SK-N-SH (cell line): ENCODE measurements around the gene CPLANE1. TPM values are rescaled to one million over a fixed set of nuclear protein-coding genes. Genes with fewer than 3 reads are reported as not detected.

ENCODE experiments used
- CTCF ChIA-PET: fragments of 300-600, 350-600 bp; formaldehyde crosslinking; extraction: SDS; loops from one replicate; lab custom pipeline; 2021; lab: Yijun Ruan, JAX
- POLR2A ChIA-PET: fragments of 350-600 bp; sonication (Branson Sonifier 250); formaldehyde crosslinking; extraction: SDS; loops from one replicate; lab custom pipeline; 2020; ENCODE audit warnings: antibody characterized with exemption, inconsistent platforms; lab: Yijun Ruan, JAX
- DNase-seq: peaks from one replicate; pipeline ENCODE4 v3.0.0; 2012
- H2AFZ ChIP-seq: fragments of 200-600 bp; sonication (generic); 2 replicates; pipeline ENCODE4 v1.8.1; 2016; ENCODE audit warnings: antibody characterized with exemption, mild to moderate bottlenecking, low read depth
- H3F3A ChIP-seq: fragments of 200-600 bp; sonication (generic); replicated peaks from 2 replicates; pipeline ENCODE3; 2016; ENCODE audit warnings: antibody characterized with exemption, mild to moderate bottlenecking; ENCODE audit not compliant: insufficient read depth
- H3K27ac ChIP-seq, 2 experiments: fragments of 200-500 bp in 1 of 2; fragments of 200-600 bp in 1 of 2; sonication (Bioruptor generic) in 1 of 2; sonication (generic), shearing (Covaris generic) in 1 of 2; 2 replicates each; pipeline versions ENCODE4 v1.5.1 to v1.6.1; 2014 to 2016; ENCODE audit warnings: low read depth in 2 of 2, inconsistent platforms in 1 of 2, low read length in 1 of 2, mild to moderate bottlenecking in 1 of 2, mixed read lengths in 1 of 2
- H3K27me3 ChIP-seq: fragments of 200-600 bp; sonication (generic), shearing (Covaris generic); 2 replicates; pipeline ENCODE4 v1.6.1; 2016; ENCODE audit warnings: mixed run types; ENCODE audit not compliant: insufficient read depth
- H3K36me3 ChIP-seq, 2 experiments: fragments of 200-500 bp in 1 of 2; fragments of 200-600 bp in 1 of 2; sonication (Bioruptor generic) in 1 of 2; sonication (generic) in 1 of 2; replicated peaks in 1 of 2; 2 replicates each; pipeline versions ENCODE3 to v1.5.1; 2014 to 2016; ENCODE audit warnings: low read length in 1 of 2, mild to moderate bottlenecking in 1 of 2; ENCODE audit not compliant: insufficient read depth in 2 of 2, control insufficient read depth in 1 of 2
- H3K4me1 ChIP-seq, 2 experiments: fragments of 200-500 bp in 1 of 2; fragments of 200-600 bp in 1 of 2; sonication (Bioruptor generic) in 1 of 2; sonication (generic), shearing (Covaris generic) in 1 of 2; 2 replicates each; pipeline versions ENCODE4 v1.5.1 to v1.6.1; 2014 to 2016; ENCODE audit warnings: low read depth in 1 of 2, low read length in 1 of 2, mixed run types in 1 of 2; ENCODE audit not compliant: insufficient read depth in 2 of 2, control insufficient read depth in 1 of 2
- H3K4me2 ChIP-seq: fragments of 200-600 bp; sonication (generic), shearing (Covaris generic); 2 replicates; pipeline ENCODE4 v1.6.1; 2017; ENCODE audit warnings: mixed run types
- H3K4me3 ChIP-seq, 2 experiments: fragments of 200-500 bp in 1 of 2; fragments of 200-600 bp in 1 of 2; sonication (Bioruptor generic) in 1 of 2; sonication (generic), shearing (Covaris generic) in 1 of 2; 2 replicates each; pipeline versions ENCODE4 v1.5.1 to v1.8.1; 2014 to 2016; ENCODE audit warnings: low read depth in 2 of 2, inconsistent platforms in 1 of 2, low read length in 1 of 2, mild to moderate bottlenecking in 1 of 2, mixed read lengths in 1 of 2, moderate library complexity in 1 of 2
- H3K79me2 ChIP-seq: fragments of 200-600 bp; sonication (generic); 2 replicates; pipeline ENCODE4 v1.8.1; 2017; ENCODE audit warnings: mild to moderate bottlenecking; ENCODE audit not compliant: insufficient read depth
- H3K9ac ChIP-seq: fragments of 200-600 bp; sonication (generic); 2 replicates; pipeline ENCODE4 v1.6.1; 2017; ENCODE audit warnings: mixed run types
- H3K9me2 ChIP-seq: fragments of 200-600 bp; sonication (generic); 2 replicates; pipeline ENCODE4 v1.6.1; 2017; ENCODE audit warnings: mixed run types
- H3K9me3 ChIP-seq: fragments of 200-600 bp; sonication (generic); 2 replicates; pipeline ENCODE4 v1.6.1; 2017; ENCODE audit warnings: mixed run types, mild to moderate bottlenecking, moderate library complexity
- H4K20me1 ChIP-seq: fragments of 200-600 bp; sonication (generic); 2 replicates; pipeline ENCODE4 v1.6.1; 2017; ENCODE audit warnings: mild to moderate bottlenecking, mixed run types; ENCODE audit not compliant: insufficient read depth
- CHD2 ChIP-seq: fragments of 150-350 bp; IDR thresholded peaks from 2 replicates; pipeline ENCODE4 v1.6.1; 2018; ENCODE audit warnings: low read length; ENCODE audit not compliant: partially characterized antibody
- EZH2phosphoT487 ChIP-seq: fragments of 200-600 bp; sonication (generic); IDR thresholded peaks from 2 replicates; pipeline ENCODE4 v1.6.1; 2017; ENCODE audit warnings: low read depth, mixed run types, mild to moderate bottlenecking, antibody characterized with exemption, moderate library complexity, borderline replicate concordance
- IRF3 ChIP-seq: fragments of 150-350 bp; IDR thresholded peaks from 2 replicates; pipeline ENCODE4 v1.6.1; 2016; ENCODE audit warnings: mild to moderate bottlenecking, low read depth, low read length
- MAX ChIP-seq: IDR thresholded peaks from 2 replicates; pipeline ENCODE4 v1.4.0; 2012; ENCODE audit warnings: low read depth
- MXI1 ChIP-seq: IDR thresholded peaks from 2 replicates; pipeline ENCODE4 v1.6.1; 2012; ENCODE audit warnings: mild to moderate bottlenecking, low read depth, low read length, improper control_type of control experiment
- NRF1 ChIP-seq: IDR thresholded peaks from 2 replicates; pipeline ENCODE4 v1.6.1; 2012; ENCODE audit warnings: low read depth, mild to moderate bottlenecking, low read length
- POLR2AphosphoS5 ChIP-seq: IDR thresholded peaks from 2 replicates; pipeline ENCODE4 v1.6.1; 2012; ENCODE audit warnings: low read depth, low read length
- REST ChIP-seq: IDR thresholded peaks from 2 replicates; pipeline ENCODE4 v1.6.1; 2012; ENCODE audit warnings: mild to moderate bottlenecking, low read depth, low read length, moderate library complexity
- RFX5 ChIP-seq: IDR thresholded peaks from 2 replicates; pipeline ENCODE4 v1.6.1; 2012; ENCODE audit warnings: mild to moderate bottlenecking, improper control_type of control experiment, low read length
- USF2 ChIP-seq: fragments of 150-350 bp; IDR thresholded peaks from 2 replicates; pipeline ENCODE4 v1.6.1; 2017; ENCODE audit warnings: antibody characterized with exemption, low read length, low read depth, borderline replicate concordance
- WGBS: methylation state at CpG from one replicate; pipeline ENCODE4 v1.1.6; 2017; ENCODE audit warnings: low lambda C conversion rate; 5-methylcytosine and 5-hydroxymethylcytosine counted together
- polyA plus RNA-seq, 3 experiments: library from polyadenylated mRNA; depleted of rRNA; stranded (reverse); fragments of >200 nt; gene quantifications; 2 replicates each; pipeline ENCODE4 v1.2.3, GENCODE V29; 2012
- TF ChIP-seq, protein P1 (sequence below): IDR thresholded peaks from 2 replicates; pipeline ENCODE4 v1.4.0; 2012; ENCODE audit warnings: low read depth, borderline replicate concordance
- TF ChIP-seq, protein P2 (sequence below): fragments of 200-600 bp; sonication (generic); IDR thresholded peaks from 2 replicates; pipeline ENCODE4 v1.6.1; 2017; ENCODE audit warnings: antibody characterized with exemption, mild to moderate bottlenecking, moderate library complexity

Gene CPLANE1
- polyA plus RNA-seq, 1 of the 3 experiments (the other 2 are of a cell fraction), result 3.6 TPM

DNA sequence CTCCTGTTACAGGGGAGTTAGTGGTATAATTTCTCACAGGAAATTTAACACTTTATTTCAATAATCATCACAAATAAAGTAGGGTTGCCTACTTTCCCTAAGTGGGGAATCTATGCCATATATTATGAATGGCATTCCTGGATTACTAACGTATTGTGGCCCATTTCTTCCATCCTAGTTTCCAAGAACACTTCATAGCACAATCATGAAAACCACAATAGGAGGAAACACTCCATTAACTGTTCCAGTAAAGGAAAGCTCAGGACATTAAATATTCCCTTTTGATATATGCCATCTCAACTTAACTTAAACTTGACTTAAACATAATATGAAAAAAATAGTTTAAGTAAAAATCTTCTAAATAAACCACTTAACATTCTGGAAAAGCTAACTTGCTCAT, 2.1 kb downstream of the CPLANE1 start:
- H3K4me2 ChIP-seq, result peak overlapping the region; percentile 89

DNA sequence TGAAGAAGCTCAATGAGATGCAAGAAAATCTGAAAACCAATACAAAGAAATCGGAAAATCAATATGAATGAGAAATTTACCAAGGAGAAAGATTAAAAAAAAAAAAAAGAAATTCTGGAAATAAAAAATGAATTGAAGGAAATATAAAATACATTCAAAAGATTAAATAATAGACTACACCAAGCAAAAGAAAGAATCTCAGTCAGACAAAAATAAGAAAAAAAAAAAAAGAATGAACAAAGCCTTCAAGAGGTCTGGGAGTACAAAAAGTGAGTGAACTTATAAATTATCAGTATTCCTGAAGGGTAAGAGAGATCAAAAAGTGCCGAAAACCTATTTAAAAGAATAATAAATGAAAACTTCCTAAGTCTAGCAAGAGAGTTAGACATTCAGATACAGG, 14.9 kb downstream of the CPLANE1 start:
- CTCF ChIA-PET, result no interaction called here
- Histone ChIP-seq H4K20me1 (no peaks in the 10 kb centered on the region), H3F3A (peaks cover 7% of the 10 kb centered on the region), H3K4me1 (no peaks in the 10 kb centered on the region), H2AFZ (no peak overlapping the region), H3K4me2 (no peak overlapping the region), H3K9me2 (no peaks in the 10 kb centered on the region), H3K4me3 (no peak overlapping the region), H3K79me2 (peaks cover 28% of the 10 kb centered on the region), H3K27ac (no peak overlapping the region), H3K9me3 (no peaks in the 10 kb centered on the region), H3K27me3 (no peaks in the 10 kb centered on the region), H3K36me3 (peaks cover 20 to 58% of the 10 kb centered on the region in 2 experiments), H3K9ac (no peak overlapping the region)
- WGBS, result 95% methylated on average over 2 of the region's 2 CpGs
- no peak for DNase-seq
- POLR2A ChIA-PET, result no interaction called here
- TF ChIP-seq POLR2AphosphoS5 (no peak), REST (no peak), USF2 (no peak), NRF1 (no peak), CHD2 (no peak), MXI1 (no peak)
- TF ChIP-seq, protein P1, sequence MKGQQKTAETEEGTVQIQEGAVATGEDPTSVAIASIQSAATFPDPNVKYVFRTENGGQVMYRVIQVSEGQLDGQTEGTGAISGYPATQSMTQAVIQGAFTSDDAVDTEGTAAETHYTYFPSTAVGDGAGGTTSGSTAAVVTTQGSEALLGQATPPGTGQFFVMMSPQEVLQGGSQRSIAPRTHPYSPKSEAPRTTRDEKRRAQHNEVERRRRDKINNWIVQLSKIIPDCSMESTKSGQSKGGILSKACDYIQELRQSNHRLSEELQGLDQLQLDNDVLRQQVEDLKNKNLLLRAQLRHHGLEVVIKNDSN, result no peak

More for the DNA sequence above, 2.1 kb downstream of the CPLANE1 start:
- Histone ChIP-seq H3K4me1 (peaks cover 0 to 5% of the 10 kb centered on the region in 2 experiments; a peak in 2 of 4 replicates), H2AFZ (no peak overlapping the region), H3K9me2 (no peaks in the 10 kb centered on the region), H3K4me3 (no peak overlapping the region; a peak in 1 of 4 replicates), H3K27ac (no peak overlapping the region), H3K27me3 (no peaks in the 10 kb centered on the region), H3F3A (peaks cover 10% of the 10 kb centered on the region), H3K9me3 (no peaks in the 10 kb centered on the region), H3K9ac (no peak overlapping the region), H3K79me2 (peaks cover 45% of the 10 kb centered on the region), H4K20me1 (0 out of 2 replicates have a peak, but pooled peaks cover 4% of the 10 kb centered on the region), H3K36me3 (peaks cover 2 to 19% of the 10 kb centered on the region in 2 experiments)
- ChIA-PET POLR2A (no interaction called here), CTCF (no interaction called here)
- DNase-seq, result no peak
- WGBS, result 61% methylated on average over 1 of the region's 1 CpG
- TF ChIP-seq MAX (no peak), RFX5 (no peak), USF2 (no peak), IRF3 (no peak), EZH2phosphoT487 (no peak)
- TF ChIP-seq, protein P2, sequence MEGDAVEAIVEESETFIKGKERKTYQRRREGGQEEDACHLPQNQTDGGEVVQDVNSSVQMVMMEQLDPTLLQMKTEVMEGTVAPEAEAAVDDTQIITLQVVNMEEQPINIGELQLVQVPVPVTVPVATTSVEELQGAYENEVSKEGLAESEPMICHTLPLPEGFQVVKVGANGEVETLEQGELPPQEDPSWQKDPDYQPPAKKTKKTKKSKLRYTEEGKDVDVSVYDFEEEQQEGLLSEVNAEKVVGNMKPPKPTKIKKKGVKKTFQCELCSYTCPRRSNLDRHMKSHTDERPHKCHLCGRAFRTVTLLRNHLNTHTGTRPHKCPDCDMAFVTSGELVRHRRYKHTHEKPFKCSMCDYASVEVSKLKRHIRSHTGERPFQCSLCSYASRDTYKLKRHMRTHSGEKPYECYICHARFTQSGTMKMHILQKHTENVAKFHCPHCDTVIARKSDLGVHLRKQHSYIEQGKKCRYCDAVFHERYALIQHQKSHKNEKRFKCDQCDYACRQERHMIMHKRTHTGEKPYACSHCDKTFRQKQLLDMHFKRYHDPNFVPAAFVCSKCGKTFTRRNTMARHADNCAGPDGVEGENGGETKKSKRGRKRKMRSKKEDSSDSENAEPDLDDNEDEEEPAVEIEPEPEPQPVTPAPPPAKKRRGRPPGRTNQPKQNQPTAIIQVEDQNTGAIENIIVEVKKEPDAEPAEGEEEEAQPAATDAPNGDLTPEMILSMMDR, result no peak
